Keratinocyte (primary cell): ENCODE measurements around the gene ACP6. TPM values are rescaled to one million over a fixed set of nuclear protein-coding genes. Genes with fewer than 3 reads are reported as not detected.

Experiments
- DNase-seq: peaks from one replicate; pipeline ENCODE4 v3.0.0-alpha.2; 2011; ENCODE audit warnings: low read depth, missing footprints, low spot score
- FAIRE-seq: peaks from 2 replicates; lab custom pipeline; 2011; peaks lifted over from hg19 to GRCh38; lab: Jason Lieb, UNC
- H2AFZ ChIP-seq: 2 replicates; pipeline ENCODE4 v1.6.0; 2012; ENCODE audit warnings: low read length, control low read depth, inconsistent platforms; ENCODE audit not compliant: control insufficient read depth
- H3K27ac ChIP-seq: 2 replicates; pipeline ENCODE4 v1.5.1; 2011; ENCODE audit warnings: low read length; ENCODE audit not compliant: control insufficient read depth, insufficient read depth
- H3K27me3 ChIP-seq: 3 replicates; pipeline ENCODE4 v1.6.0; 2011; ENCODE audit warnings: low read length; ENCODE audit not compliant: control insufficient read depth, insufficient read depth; ENCODE audit errors: extremely low read depth
- H3K36me3 ChIP-seq, 2 experiments: 2 replicates in 1 of 2; 3 replicates in 1 of 2; pipeline ENCODE4 v1.5.1; 2011; ENCODE audit warnings: low read length in 2 of 2, mild to moderate bottlenecking in 1 of 2; ENCODE audit not compliant: control insufficient read depth in 2 of 2, insufficient read depth in 2 of 2; ENCODE audit errors: extremely low read depth in 1 of 2
- H3K4me1 ChIP-seq: 3 replicates; pipeline ENCODE4 v1.5.1; 2011; ENCODE audit warnings: low read length; ENCODE audit not compliant: control insufficient read depth, insufficient read depth; ENCODE audit errors: extremely low read depth
- H3K4me2 ChIP-seq: 3 replicates; pipeline ENCODE4 v1.6.0; 2011; ENCODE audit warnings: low read depth, low read length; ENCODE audit not compliant: control insufficient read depth, insufficient read depth; ENCODE audit errors: extremely low read depth
- H3K4me3 ChIP-seq, 3 experiments: fragments of 200-600 bp in 1 of 3; sonication (generic) in 1 of 3; 2 replicates in 2 of 3; 3 replicates in 1 of 3; pipeline ENCODE4 v1.5.1; 2011 to 2016; ENCODE audit warnings: low read length in 3 of 3, mild to moderate bottlenecking in 3 of 3, control low read depth in 2 of 3, inconsistent platforms in 1 of 3, low read depth in 1 of 3, mixed read lengths in 1 of 3, mixed run types in 1 of 3, moderate library complexity in 1 of 3; ENCODE audit not compliant: control insufficient read depth in 2 of 3, insufficient read depth in 2 of 3; ENCODE audit errors: extremely low read depth in 1 of 3
- H3K79me2 ChIP-seq: 2 replicates; pipeline ENCODE4 v1.6.0; 2012; ENCODE audit warnings: low read length; ENCODE audit not compliant: control insufficient read depth, insufficient read depth
- H3K9ac ChIP-seq: 3 replicates; pipeline ENCODE4 v1.6.0; 2011; ENCODE audit warnings: low read length; ENCODE audit not compliant: control insufficient read depth, insufficient read depth; ENCODE audit errors: extremely low read depth
- H3K9me1 ChIP-seq: 3 replicates; pipeline ENCODE4 v1.6.0; 2011; ENCODE audit warnings: low read length; ENCODE audit not compliant: control insufficient read depth, insufficient read depth; ENCODE audit errors: extremely low read depth
- H3K9me3 ChIP-seq: 2 replicates; pipeline ENCODE4 v1.5.1; 2012; ENCODE audit warnings: low read depth, low read length; ENCODE audit not compliant: control insufficient read depth
- H4K20me1 ChIP-seq: 3 replicates; pipeline ENCODE4 v1.6.0; 2011; ENCODE audit warnings: low read length; ENCODE audit not compliant: control insufficient read depth, insufficient read depth; ENCODE audit errors: extremely low read depth
- CTCF ChIP-seq, 3 experiments: IDR thresholded peaks in 1 of 3; conservative IDR thresholded peaks in 1 of 3; optimal IDR thresholded peaks in 1 of 3; 2 replicates in 2 of 3; 3 replicates in 1 of 3; pipeline versions ENCODE3 to v1.5.1; 2011; ENCODE audit warnings: low read length in 3 of 3, mild to moderate bottlenecking in 3 of 3, moderate library complexity in 2 of 3, control low read depth in 1 of 3, inconsistent platforms in 1 of 3; ENCODE audit not compliant: insufficient read depth in 2 of 3; ENCODE audit errors: extremely low read depth in 1 of 3
- EZH2 ChIP-seq: IDR thresholded peaks from one replicate; pipeline ENCODE4 v1.6.1; 2012; ENCODE audit warnings: inconsistent platforms, mild to moderate bottlenecking, low read length, moderate library complexity
- dilution Hi-C: fragments of 300-500 bp; cut with MboI; formaldehyde crosslinking; loops from one replicate; pipeline ENCODE4 v1.7.0; 2020; ENCODE audit warnings: low sequenced_read_pairs; ENCODE audit not compliant: extremely low pct_ligation_motif_present
- polyA plus RNA-seq, 5 experiments: library from polyadenylated mRNA; depleted of rRNA in 3 of 5; stranded (reverse) in 3 of 5; stranded (forward) in 1 of 5; unstranded in 1 of 5; fragments of >200 nt; gene quantifications; 1 replicate in 1 of 5; 2 replicates in 3 of 5; 3 replicates in 1 of 5; pipeline versions ENCODE4 v1.2.1 to v1.2.3, GENCODE V29; 2011 to 2012; ENCODE audit warnings: missing spikeins in 2 of 5, low read depth in 1 of 5, low replicate concordance in 1 of 5

Gene ACP6
- polyA plus RNA-seq, 1 donor (not counting 4 experiments of a cell fraction or from before 2014, with no cell fraction given), result 7.4 TPM

GRCh38 chr1:147665521-147665920 is 4.8 kb downstream of the ACP6 start:
- Histone ChIP-seq H3K9me1 (no peaks in the 10 kb centered on the region), H3K36me3 (no peaks in the 10 kb centered on the region), H3K79me2 (peaks cover 1% of the 10 kb centered on the region), H3K9me3 (no peaks in the 10 kb centered on the region), H3K4me3 (no peak overlapping the region), H3K4me2 (no peak overlapping the region), H3K27me3 (no peaks in the 10 kb centered on the region), H3K4me1 (peaks cover 6% of the 10 kb centered on the region), H2AFZ (no peak overlapping the region), H3K9ac (no peak overlapping the region), H3K27ac (no peak overlapping the region), H4K20me1 (no peaks in the 10 kb centered on the region)
- DNase-seq (no peak), FAIRE-seq (no peak)
- dilution Hi-C loops, result no loop called here
- TF ChIP-seq EZH2 (no peak), CTCF (optimal IDR thresholded peaks at IDR 0.05 in 1 of 3, IDR thresholded peaks at IDR 0.05 in 1 of 3, conservative IDR thresholded peaks at IDR 0.05 in 1 of 3; ENCODE audit: extremely low read depth in 1 of 3, insufficient read depth in 2 of 3, low read length in 3 of 3) (peak in 2 of 3 experiments; percentile 34 to 37)

GRCh38 chr1:147664206-147664605 is 6.1 kb downstream of the ACP6 start:
- Histone ChIP-seq H3K4me2 (no peak overlapping the region), H2AFZ (no peak overlapping the region), H3K79me2 (peaks cover 1% of the 10 kb centered on the region), H3K36me3 (peaks cover 0 to 1% of the 10 kb centered on the region in 2 experiments), H3K9me3 (no peaks in the 10 kb centered on the region), H3K27ac (no peak overlapping the region), H3K9ac (no peak overlapping the region), H3K4me1 (peaks cover 5% of the 10 kb centered on the region), H3K9me1 (no peaks in the 10 kb centered on the region), H3K4me3 (no peak overlapping the region), H3K27me3 (no peaks in the 10 kb centered on the region), H4K20me1 (no peaks in the 10 kb centered on the region)
- TF ChIP-seq CTCF (optimal IDR thresholded peaks at IDR 0.05 in 1 of 3, IDR thresholded peaks at IDR 0.05 in 1 of 3, conservative IDR thresholded peaks at IDR 0.05 in 1 of 3; ENCODE audit: extremely low read depth in 1 of 3, insufficient read depth in 2 of 3, low read length in 3 of 3) (no peak), EZH2 (no peak)
- DNase-seq (no peak), FAIRE-seq (no peak)
- dilution Hi-C loops, result no loop called here
